Lower leg skin (tissue), 4 donors: ENCODE measurements around the gene TLCD2. TPM values are rescaled to one million over a fixed set of nuclear protein-coding genes. Genes with fewer than 3 reads are reported as not detected.
"Not testable (repeated sequence)": the region's sequence is repeated elsewhere in the genome, so short reads cannot be mapped to it uniquely, and the experiment has no call there.

ENCODE experiments used
- DNase-seq, 2 donors: peaks; one replicate each; pipeline ENCODE4 v3.0.0-alpha.2; 2019; ENCODE audit warnings: low spot score in 2 of 2
- H3K4me3 ChIP-seq: fragments of 200-600 bp; sonication (generic); 2 replicates; pipeline ENCODE4 v1.5.1; 2017; ENCODE audit warnings: mild to moderate bottlenecking, low read depth; ENCODE audit not compliant: poor library complexity, severe bottlenecking
- CTCF ChIP-seq, 3 donors: fragments of 450-650 bp; IDR thresholded peaks; one replicate each; pipeline ENCODE4 v1.5.1; 2016; ENCODE audit warnings: antibody characterized with exemption in 3 of 3, mild to moderate bottlenecking in 3 of 3, moderate library complexity in 2 of 3
- POLR2A ChIP-seq, 2 donors: fragments of 450-650 bp; IDR thresholded peaks; one replicate each; pipeline ENCODE4 v1.6.1; 2016 to 2017; ENCODE audit warnings: antibody characterized with exemption in 2 of 2, mild to moderate bottlenecking in 1 of 2, moderate library complexity in 1 of 2
- WGBS, 2 donors: methylation state at CpG; one replicate each; pipeline ENCODE4 v1.1.5; 2018; 5-methylcytosine and 5-hydroxymethylcytosine counted together
- intact Hi-C: fragments of 100-400 bp; cut with DNase I; formaldehyde crosslinking; loops from one replicate; pipeline ENCODE4 v1.15.0; 2023; ENCODE audit warnings: low total_unique reads
- total RNA-seq, 4 donors: library from RNA; depleted of rRNA; stranded (reverse); fragments of >200 nt; gene quantifications; one replicate each; pipeline ENCODE4 v1.1.0, GENCODE V29; 2016

The TLCD2 gene
- total RNA-seq, 4 donors from 2014 or later, result 0.99 to 4.5 (median 2.8) TPM

DNA sequence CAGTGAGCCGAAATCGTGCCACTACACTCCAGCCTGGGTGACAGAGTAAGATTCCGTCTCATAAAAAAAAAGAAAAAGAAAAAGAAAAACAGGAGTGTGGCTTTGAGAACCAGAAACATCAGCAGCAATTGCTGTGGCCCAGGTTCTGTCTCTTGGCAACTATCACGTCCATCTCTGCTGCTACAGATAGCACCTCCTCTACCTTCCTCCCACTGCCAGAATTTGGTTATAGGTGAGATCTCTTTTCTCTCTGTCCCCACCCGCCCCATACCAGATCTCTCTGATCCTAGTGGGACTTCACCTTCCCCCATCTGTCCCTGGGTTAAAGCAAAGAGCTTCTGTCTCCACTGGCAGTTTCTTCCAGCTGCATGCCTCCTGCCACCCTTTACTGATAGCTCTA, 3.1 kb downstream of the TLCD2 start:
- no peak for TF ChIP-seq POLR2A (IDR thresholded peaks at IDR 0.05)
- TF ChIP-seq CTCF (IDR thresholded peaks at IDR 0.05), result no peak
- intact Hi-C loops, result no loop called here
- WGBS, 2 donors, result 79 to 88% methylated on average over 5 of the region's 5 CpGs
- H3K4me3 ChIP-seq, result no peak overlapping the region
- DNase-seq, result no peak

- intact Hi-C loops, result no loop called here
- H3K4me3 ChIP-seq, result no peak overlapping the region
- no peak for TF ChIP-seq CTCF (IDR thresholded peaks at IDR 0.05)
- TF ChIP-seq POLR2A (IDR thresholded peaks at IDR 0.05), result no peak
- WGBS, 2 donors, result 88 to 93% methylated on average over 7 of the region's 7 CpGs
- no peak for DNase-seq
Observed at GRCh38 chr17:1705004-1705403, 5.2 kb downstream of the TLCD2 start.

- DNase-seq, result no peak
- 57 to 70% methylated on average over 4 of the region's 4 CpGs for WGBS, 2 donors
- TF ChIP-seq CTCF (IDR thresholded peaks at IDR 0.05) (no peak), POLR2A (IDR thresholded peaks at IDR 0.05) (no peak)
- intact Hi-C loops, result no loop called here
- H3K4me3 ChIP-seq, result no peak overlapping the region
Observed at GRCh38 chr17:1703063-1703462, 7.1 kb downstream of the TLCD2 start.

DNA sequence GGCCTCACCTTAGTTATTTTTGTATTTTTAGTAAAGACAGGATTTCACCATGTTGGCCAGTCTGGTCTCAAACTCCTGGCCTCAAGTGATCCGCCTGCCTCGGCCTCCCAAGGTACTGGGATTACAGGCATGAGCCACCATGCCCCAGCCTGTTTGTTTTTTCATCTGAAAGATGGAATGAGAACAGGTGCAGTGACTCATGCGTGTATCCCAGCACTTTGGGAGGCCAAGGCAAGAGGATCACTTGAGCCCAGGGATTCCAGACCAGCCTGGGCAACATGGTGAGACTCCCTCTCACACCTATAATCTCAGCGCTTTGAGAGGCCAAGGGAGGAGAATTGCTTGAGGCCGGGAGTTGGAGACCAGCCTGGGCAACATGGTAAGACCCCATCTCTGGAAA, 10.3 kb downstream of the TLCD2 start:
- DNase-seq, intact Hi-C loops: not testable (repeated sequence)
- 83 to 89% methylated on average over 5 of the region's 5 CpGs for WGBS, 2 donors

DNA sequence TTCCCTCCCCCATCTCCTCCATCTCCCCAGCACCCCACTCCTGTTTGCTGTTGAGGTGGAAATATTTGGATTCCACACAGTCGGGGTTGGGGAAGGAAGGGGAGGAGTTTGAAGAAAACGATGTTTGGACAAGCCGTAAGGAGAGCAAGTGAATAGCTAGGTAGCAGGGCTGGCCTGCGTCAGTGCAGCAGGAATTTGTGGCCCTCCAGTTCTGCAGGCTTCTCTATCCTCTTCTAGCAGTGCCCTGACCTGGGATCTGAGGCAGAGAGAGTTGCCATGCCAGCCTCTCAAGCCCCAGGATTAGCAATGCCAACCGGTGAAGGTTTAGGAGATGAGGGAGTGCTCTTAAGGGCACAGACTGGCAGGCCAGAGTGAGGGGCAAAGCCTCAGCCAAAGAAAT, 12.5 kb downstream of the TLCD2 start:
- intact Hi-C loops, result no loop called here
- no peak for DNase-seq
- H3K4me3 ChIP-seq, result no peak overlapping the region
- WGBS, 2 donors, result 62% methylated on average over 5 of the region's 5 CpGs
- TF ChIP-seq CTCF (IDR thresholded peaks at IDR 0.05), result no peak
- no peak for TF ChIP-seq POLR2A (IDR thresholded peaks at IDR 0.05)

More for the DNA sequence above, 10.3 kb downstream of the TLCD2 start:
- H3K4me3 ChIP-seq, result not testable (repeated sequence)

- 86 to 89% methylated on average over 8 of the region's 8 CpGs for WGBS, 2 donors
- TF ChIP-seq CTCF (IDR thresholded peaks at IDR 0.05), result no peak
- no peak for TF ChIP-seq POLR2A (IDR thresholded peaks at IDR 0.05)
- no peak for DNase-seq
- intact Hi-C loops, result no loop called here
- no peak overlapping the region for H3K4me3 ChIP-seq
Observed at GRCh38 chr17:1695365-1695764, 14.8 kb downstream of the TLCD2 start.
